ENCODE measurements around the gene RNLS. TPM values are rescaled to one million over a fixed set of nuclear protein-coding genes. Genes with fewer than 3 reads are reported as not detected.
A peak's percentile ranks its signal among the peaks of the same experiment; 100 is the strongest.

RNLS gene
- total RNA-seq, 2 experiments from 2014 or later: 4.0 to 4.7 TPM

GRCh38 chr10:88409824-88410223 lies 173.3 kb downstream of the RNLS start:
- intact Hi-C loops (cut with micrococcal nuclease): loop anchor here (10.0 kb wide), 1 partner anchor 405 kb away; no protein-coding TSS in a partner anchor
- H3K4me1 Mint-ChIP-seq (ENCODE audit: low read depth): peaks cover 6% of the 10 kb centered on the region
- no peaks in the 10 kb centered on the region for H3K27me3 Mint-ChIP-seq
- no peak for DNase-seq
- no peaks in the 10 kb centered on the region for H3K9me3 Mint-ChIP-seq
- POLR2A ChIA-PET: no interaction called here
- H3K4me3 Mint-ChIP-seq: no peak overlapping the region
- no peaks in the 10 kb centered on the region for H3K36me3 Mint-ChIP-seq
- no peak overlapping the region for H3K27ac Mint-ChIP-seq
- CTCF ChIA-PET: interaction anchor here (0.6 to 1.0 kb wide), 5 partner anchors 10 to 547 kb away, joined by 3 read pairs; partner anchors contain the start of gene RNLS

GRCh38 chr10:88409236-88409635 lies 173.9 kb downstream of the RNLS start:
- no peaks in the 10 kb centered on the region for H3K9me3 Mint-ChIP-seq
- no peak overlapping the region for H3K27ac Mint-ChIP-seq
- no peaks in the 10 kb centered on the region for H3K27me3 Mint-ChIP-seq
- CTCF ChIA-PET: interaction anchor here (0.6 to 1.0 kb wide), 5 partner anchors 9 to 547 kb away, joined by 3 read pairs; partner anchors contain the start of gene RNLS
- H3K4me3 Mint-ChIP-seq: no peak overlapping the region
- intact Hi-C loops (cut with micrococcal nuclease): loop anchor here (10.0 kb wide), 1 partner anchor 406 kb away; no protein-coding TSS in a partner anchor
- no peak for DNase-seq
- no peaks in the 10 kb centered on the region for H3K36me3 Mint-ChIP-seq
- POLR2A ChIA-PET: no interaction called here
- peaks cover 6% of the 10 kb centered on the region for H3K4me1 Mint-ChIP-seq (ENCODE audit: low read depth)

- intact Hi-C loops (cut with micrococcal nuclease): loop anchor here (10.0 kb wide), 1 partner anchor 407 kb away; no protein-coding TSS in a partner anchor
- DNase-seq: no peak
- H3K36me3 Mint-ChIP-seq: no peaks in the 10 kb centered on the region
- peaks cover 6% of the 10 kb centered on the region for H3K4me1 Mint-ChIP-seq (ENCODE audit: low read depth)
- H3K4me3 Mint-ChIP-seq: no peak overlapping the region
- H3K27me3 Mint-ChIP-seq: no peaks in the 10 kb centered on the region
- POLR2A ChIA-PET: no interaction called here
- no peaks in the 10 kb centered on the region for H3K9me3 Mint-ChIP-seq
- no peak overlapping the region for H3K27ac Mint-ChIP-seq
- CTCF ChIA-PET: interaction anchor here (0.7 kb wide), 1 partner anchor 155 kb away, joined by 3 read pairs; no protein-coding TSS in a partner anchor
Observed at GRCh38 chr10:88408096-88408495, 175.0 kb downstream of the RNLS start.

- H3K36me3 Mint-ChIP-seq: no peaks in the 10 kb centered on the region
- H3K4me3 Mint-ChIP-seq: no peak overlapping the region
- no peak overlapping the region for H3K27ac Mint-ChIP-seq
- DNase-seq: no peak
- H3K27me3 Mint-ChIP-seq: no peaks in the 10 kb centered on the region
- intact Hi-C loops (cut with micrococcal nuclease): loop anchor here (5.0 to 10.0 kb wide), 2 partner anchors 148 to 411 kb away; no protein-coding TSS in a partner anchor
- POLR2A ChIA-PET: no interaction called here
- CTCF ChIA-PET: interaction anchor here (1.2 to 4.2 kb wide), 2 partner anchors 12 to 15 kb away, joined by 4 to 18 read pairs; no protein-coding TSS in a partner anchor
- H3K9me3 Mint-ChIP-seq: peaks cover 5% of the 10 kb centered on the region
- peaks cover 9% of the 10 kb centered on the region for H3K4me1 Mint-ChIP-seq (ENCODE audit: low read depth)
Observed at GRCh38 chr10:88404133-88404532, 179.0 kb downstream of the RNLS start.

GRCh38 chr10:88401671-88402347 lies 181.3 kb downstream of the RNLS start:
- CTCF ChIA-PET: interaction anchor here (1.4 to 4.2 kb wide), 3 partner anchors 13 to 181 kb away, joined by 3 to 18 read pairs (median 5); partner anchors contain the start of gene RNLS
- no peak for DNase-seq
- POLR2A ChIA-PET: no interaction called here
- Mint-ChIP-seq H3K9me3 (peaks cover 22% of the 10 kb centered on the region), H3K27me3 (no peaks in the 10 kb centered on the region), H3K4me1 (ENCODE audit: low read depth) (peaks cover 6% of the 10 kb centered on the region), H3K27ac (no peak overlapping the region), H3K4me3 (no peak overlapping the region), H3K36me3 (peaks cover 6% of the 10 kb centered on the region)
- intact Hi-C loops (cut with micrococcal nuclease): loop anchor here (5.0 to 10.0 kb wide), 2 partner anchors 150 to 413 kb away; no protein-coding TSS in a partner anchor

- Mint-ChIP-seq H3K9me3 (peaks cover 34% of the 10 kb centered on the region), H3K27ac (no peak overlapping the region), H3K27me3 (no peaks in the 10 kb centered on the region), H3K4me3 (no peak overlapping the region), H3K4me1 (ENCODE audit: low read depth) (peaks cover 6% of the 10 kb centered on the region), H3K36me3 (peaks cover 7% of the 10 kb centered on the region)
- ChIA-PET POLR2A (no interaction called here), CTCF (interaction anchor here (1.3 kb wide), 1 partner anchor 9 kb away, joined by 4 read pairs; no protein-coding TSS in a partner anchor)
- intact Hi-C loops (cut with micrococcal nuclease): no loop called here
- no peak for DNase-seq
Observed at GRCh38 chr10:88399240-88399639, 183.9 kb downstream of the RNLS start.

- no peak overlapping the region for H3K27ac Mint-ChIP-seq
- POLR2A ChIA-PET: no interaction called here
- no peak for DNase-seq
Observed at GRCh38 chr10:88395677-88396076, 187.4 kb downstream of the RNLS start.

GRCh38 chr10:88392222-88392621 lies 190.9 kb downstream of the RNLS start:
- ChIA-PET CTCF (interaction anchor here (0.7 to 1.0 kb wide), 4 partner anchors 12 to 542 kb away, joined by 3 to 5 read pairs (median 4); no protein-coding TSS in a partner anchor), POLR2A (no interaction called here)
- DNase-seq: peak; percentile 10
- Mint-ChIP-seq H3K36me3 (peaks cover 8% of the 10 kb centered on the region), H3K4me1 (ENCODE audit: low read depth) (peaks cover 11% of the 10 kb centered on the region), H3K27me3 (no peaks in the 10 kb centered on the region), H3K4me3 (no peak overlapping the region), H3K27ac (no peak overlapping the region), H3K9me3 (peaks cover 18% of the 10 kb centered on the region)
- intact Hi-C loops (cut with micrococcal nuclease): no loop called here

More at GRCh38 chr10:88395677-88396076, 187.4 kb downstream of the RNLS start:
- CTCF ChIA-PET: no interaction called here
- H3K27me3 Mint-ChIP-seq: no peaks in the 10 kb centered on the region
- intact Hi-C loops (cut with micrococcal nuclease): no loop called here
- H3K9me3 Mint-ChIP-seq: peaks cover 37% of the 10 kb centered on the region
- H3K36me3 Mint-ChIP-seq: peaks cover 10% of the 10 kb centered on the region
- H3K4me3 Mint-ChIP-seq: no peak overlapping the region
- H3K4me1 Mint-ChIP-seq (ENCODE audit: low read depth): peaks cover 11% of the 10 kb centered on the region

- no peak for DNase-seq
- intact Hi-C loops (cut with micrococcal nuclease): no loop called here
- H3K36me3 Mint-ChIP-seq: peaks cover 4% of the 10 kb centered on the region
- H3K27me3 Mint-ChIP-seq: no peaks in the 10 kb centered on the region
- CTCF ChIA-PET: interaction anchor here (0.5 to 3.1 kb wide), 20 partner anchors 10 to 571 kb away, joined by 3 to 34 read pairs (median 4); partner anchors contain the start of genes ATAD1, KLLN and PTEN
- no peak overlapping the region for H3K4me3 Mint-ChIP-seq
- POLR2A ChIA-PET: interaction anchor here (1.3 to 1.6 kb wide), 2 partner anchors 299 to 528 kb away, joined by 3 to 10 read pairs; partner anchors contain the start of genes KLLN and PTEN
- no peak overlapping the region for H3K27ac Mint-ChIP-seq
- H3K9me3 Mint-ChIP-seq: peaks cover 4% of the 10 kb centered on the region
- H3K4me1 Mint-ChIP-seq (ENCODE audit: low read depth): peaks cover 11% of the 10 kb centered on the region
Observed at GRCh38 chr10:88390041-88390440, 193.1 kb downstream of the RNLS start.

GRCh38 chr10:88389456-88389855 lies 193.7 kb downstream of the RNLS start:
- Mint-ChIP-seq H3K36me3 (peaks cover 4% of the 10 kb centered on the region), H3K27ac (no peak overlapping the region), H3K4me3 (no peak overlapping the region), H3K4me1 (ENCODE audit: low read depth) (peaks cover 12% of the 10 kb centered on the region), H3K27me3 (no peaks in the 10 kb centered on the region), H3K9me3 (peaks cover 4% of the 10 kb centered on the region)
- no peak for DNase-seq
- POLR2A ChIA-PET: interaction anchor here (1.3 to 1.6 kb wide), 2 partner anchors 298 to 527 kb away, joined by 3 to 10 read pairs; partner anchors contain the start of genes KLLN and PTEN
- intact Hi-C loops (cut with micrococcal nuclease): loop anchor here (1.0 to 2.0 kb wide), 2 partner anchors 273 to 529 kb away; no protein-coding TSS in a partner anchor
- CTCF ChIA-PET: interaction anchor here (0.5 to 3.1 kb wide), 19 partner anchors 12 to 571 kb away, joined by 3 to 34 read pairs (median 4); partner anchors contain the start of genes ATAD1, KLLN and PTEN

- H3K4me3 Mint-ChIP-seq: no peak overlapping the region
- POLR2A ChIA-PET: interaction anchor here (1.3 to 1.6 kb wide), 2 partner anchors 525 to 526 kb away, joined by 3 to 10 read pairs; partner anchors contain the start of genes KLLN and PTEN
- DNase-seq: no peak
- intact Hi-C loops (cut with micrococcal nuclease): loop anchor here (2.0 kb wide), 1 partner anchor 272 kb away; no protein-coding TSS in a partner anchor
- CTCF ChIA-PET: interaction anchor here (0.6 to 3.1 kb wide), 13 partner anchors 11 to 570 kb away, joined by 3 to 34 read pairs (median 11); partner anchors contain the start of genes ATAD1, KLLN and PTEN
- H3K4me1 Mint-ChIP-seq (ENCODE audit: low read depth): peaks cover 16% of the 10 kb centered on the region
- H3K27me3 Mint-ChIP-seq: no peaks in the 10 kb centered on the region
- H3K9me3 Mint-ChIP-seq: no peaks in the 10 kb centered on the region
- H3K27ac Mint-ChIP-seq: no peak overlapping the region
- H3K36me3 Mint-ChIP-seq: no peaks in the 10 kb centered on the region
Observed at GRCh38 chr10:88388324-88388723, 194.8 kb downstream of the RNLS start.
